ENCODE results near the gene CHMP3.
"Not testable (repeated sequence)": the region's sequence is repeated elsewhere in the genome, so short reads cannot be mapped to it uniquely, and the experiment has no call there.

The CHMP3 gene

DNA sequence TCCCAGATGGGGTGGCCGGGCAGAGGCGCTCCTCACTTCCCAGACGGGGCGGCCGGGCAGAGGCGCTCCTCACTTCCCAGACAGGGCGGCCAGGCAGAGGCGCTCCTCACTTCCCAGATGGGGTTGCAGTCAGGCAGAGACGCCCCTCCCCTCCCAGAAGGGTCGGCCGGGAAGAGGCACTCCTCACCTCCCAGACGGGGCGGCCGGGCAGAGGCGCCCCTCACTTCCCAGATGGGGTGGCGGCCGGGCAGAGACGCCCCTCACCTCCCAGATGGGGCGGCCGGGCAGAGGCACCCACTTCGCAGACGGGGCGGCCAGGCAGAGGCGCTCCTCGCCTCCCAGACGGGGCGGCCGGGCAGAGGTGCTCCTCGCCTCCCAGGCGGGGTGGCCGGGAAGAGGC lies 13.8 kb downstream of the CHMP3 start:
- not testable (repeated sequence) for DNase-seq

DNA sequence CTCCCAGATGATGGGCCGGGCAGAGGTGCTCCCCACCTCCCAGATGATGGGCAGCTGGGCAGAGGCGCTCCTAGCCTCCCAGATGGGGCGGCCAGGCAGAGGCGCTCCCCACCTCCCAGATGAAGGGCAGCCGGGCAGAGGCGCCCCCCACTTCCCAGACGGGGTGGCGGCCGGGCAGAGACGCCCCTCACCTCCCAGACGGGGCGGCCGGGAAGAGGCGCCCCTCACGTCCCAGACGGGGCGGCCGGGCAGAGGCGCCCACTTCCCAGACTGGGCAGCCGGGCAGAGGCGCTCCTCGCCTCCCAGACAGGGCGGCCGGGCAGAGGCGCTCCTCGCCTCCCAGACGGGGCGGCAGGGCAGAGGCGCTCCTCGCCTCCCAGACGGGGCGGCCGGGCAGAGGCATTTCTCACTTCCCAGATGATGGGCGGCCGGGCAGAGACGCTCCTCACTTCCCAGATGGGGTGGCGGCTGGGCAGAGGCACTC lies 14.3 kb downstream of the CHMP3 start:
- DNase-seq, result not testable (repeated sequence)

DNA sequence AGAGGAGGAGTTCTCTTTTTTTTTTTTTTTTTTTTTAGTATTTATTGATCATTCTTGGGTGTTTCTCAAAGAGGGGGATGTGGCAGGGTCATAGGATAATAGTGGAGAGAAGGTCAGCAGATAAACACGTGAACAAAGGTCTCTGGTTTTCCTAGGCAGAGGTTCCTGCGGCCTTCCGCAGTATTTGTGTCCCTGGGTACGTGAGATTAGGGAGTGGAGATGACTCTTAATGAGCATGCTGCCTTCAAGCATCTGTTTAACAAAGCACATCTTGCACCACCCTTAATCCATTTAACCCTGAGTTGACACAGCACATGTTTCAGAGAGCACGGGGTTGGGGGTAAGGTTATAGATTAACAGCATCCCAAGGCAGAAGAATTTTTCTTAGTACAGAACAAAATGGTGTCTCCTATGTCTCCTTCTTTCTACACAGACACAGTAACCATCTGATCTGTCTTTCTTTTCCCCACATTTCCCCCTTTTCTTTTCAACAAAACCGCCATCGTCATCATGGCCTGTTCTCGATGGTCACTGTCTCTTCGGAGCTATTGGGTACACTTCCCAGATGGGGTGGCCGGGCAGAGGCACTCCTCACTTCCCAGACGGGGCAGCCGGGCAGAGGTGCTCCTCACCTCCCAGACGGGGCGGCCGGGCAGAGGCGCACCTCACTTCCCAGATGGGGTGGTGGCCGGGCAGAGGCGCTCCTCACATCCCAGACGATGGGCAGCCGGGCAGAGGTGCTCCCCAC lies 14.9 kb downstream of the CHMP3 start:
- not testable (repeated sequence) for DNase-seq

DNA sequence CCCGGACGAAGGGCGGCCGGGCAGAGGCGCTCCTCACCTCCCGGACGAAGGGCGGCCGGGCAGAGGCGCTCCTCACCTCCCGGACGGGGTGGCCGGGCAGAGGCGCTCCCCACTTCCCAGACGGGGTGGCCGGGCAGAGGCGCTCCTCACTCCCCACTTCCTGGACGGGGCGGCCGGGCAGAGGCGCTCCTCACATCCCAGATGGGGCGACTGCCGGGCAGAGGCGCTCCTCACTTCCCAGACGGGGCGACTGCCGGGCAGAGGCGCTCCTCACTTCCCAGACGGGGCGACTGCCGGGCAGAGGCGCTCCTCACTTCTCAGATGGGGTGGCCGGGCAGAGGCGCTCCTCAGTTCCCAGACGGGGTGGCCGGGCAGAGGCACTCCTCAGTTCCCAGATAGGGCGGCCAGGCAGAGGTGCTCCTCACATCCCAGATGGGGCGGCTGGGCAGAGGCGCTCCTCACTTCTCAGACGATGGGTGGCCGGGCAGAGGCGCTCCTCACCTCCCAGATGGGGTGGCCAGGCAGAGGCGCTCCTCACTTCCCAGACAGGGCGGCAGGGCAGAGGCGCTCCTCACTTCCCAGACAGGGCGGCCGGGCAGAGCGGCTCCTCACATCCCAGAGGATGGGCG lies 17.8 kb downstream of the CHMP3 start:
- not testable (repeated sequence) for DNase-seq

DNA sequence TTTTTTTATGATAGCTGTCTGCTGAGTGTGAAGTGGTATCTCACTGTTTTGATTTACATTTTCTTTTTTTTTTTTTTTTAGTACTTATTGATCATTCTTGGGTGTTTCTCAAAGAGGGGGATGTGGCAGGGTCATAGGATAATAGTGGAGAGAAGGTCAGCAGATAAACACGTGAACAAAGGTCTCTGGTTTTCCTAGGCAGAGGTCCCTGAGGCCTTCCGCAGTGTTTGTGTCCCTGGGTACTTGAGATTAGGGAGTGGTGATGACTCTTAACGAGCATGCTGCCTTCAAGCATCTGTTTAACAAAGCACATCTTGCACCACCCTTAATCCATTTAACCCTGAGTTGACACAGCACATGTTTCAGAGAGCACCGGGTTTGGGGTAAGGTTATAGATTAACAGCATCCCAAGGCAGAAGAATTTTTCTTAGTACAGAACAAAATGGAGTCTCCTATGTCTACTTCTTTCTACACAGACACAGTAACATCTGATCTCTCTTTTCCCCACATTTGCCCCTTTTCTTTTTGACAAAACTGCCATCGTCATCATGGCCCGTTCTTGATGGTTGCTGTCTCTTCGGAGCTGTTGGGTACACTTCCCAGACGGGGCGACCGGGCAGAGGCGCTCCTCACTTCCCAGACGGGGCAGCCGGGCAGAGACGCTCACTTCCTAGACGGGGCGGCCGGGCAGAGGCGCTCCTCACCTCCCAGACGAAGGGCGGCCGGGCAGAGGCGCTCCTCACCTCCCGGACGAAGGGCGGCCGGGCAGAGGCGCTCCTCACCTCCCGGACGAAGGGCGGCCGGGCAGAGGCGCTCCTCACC lies 18.8 kb downstream of the CHMP3 start:
- not testable (repeated sequence) for DNase-seq

DNA sequence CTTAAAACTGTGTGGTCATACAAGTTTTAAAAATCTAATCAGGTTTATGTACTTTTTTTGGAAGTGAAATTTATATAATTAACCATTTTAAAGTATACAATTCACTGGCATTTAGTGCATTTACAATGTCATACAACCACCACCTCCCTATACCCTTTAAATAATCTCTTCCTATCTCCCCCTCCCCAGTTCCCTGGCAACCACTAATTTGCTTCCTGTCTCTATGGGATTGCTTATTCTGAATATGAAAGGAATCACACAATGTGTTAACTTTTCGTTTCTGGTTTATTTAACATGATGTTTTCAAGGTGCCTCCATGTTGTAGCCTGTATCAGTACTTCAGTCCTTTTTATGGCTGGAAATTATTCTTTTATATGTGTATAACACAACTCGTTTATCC lies 19.4 kb downstream of the CHMP3 start:
- DNase-seq, result no peak

DNA sequence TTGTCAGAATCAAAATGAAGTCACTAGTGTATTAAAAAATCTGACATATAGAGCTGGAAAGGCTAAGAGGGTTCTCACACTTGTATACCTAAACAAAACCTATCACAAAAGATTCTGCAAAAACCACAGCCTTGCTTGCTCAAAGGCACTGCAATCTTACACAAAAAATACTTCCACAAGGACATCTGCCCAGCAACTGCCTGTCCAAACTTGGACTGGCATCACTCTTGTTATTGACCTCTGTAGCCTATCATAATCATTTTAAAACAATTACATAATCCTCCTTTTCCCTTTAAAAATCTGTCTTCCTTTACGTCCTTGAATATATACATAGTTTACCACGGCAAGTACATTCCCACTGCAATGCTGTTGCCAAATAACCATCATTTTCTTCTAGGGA lies 19.9 kb downstream of the CHMP3 start:
- no peak for DNase-seq

DNA sequence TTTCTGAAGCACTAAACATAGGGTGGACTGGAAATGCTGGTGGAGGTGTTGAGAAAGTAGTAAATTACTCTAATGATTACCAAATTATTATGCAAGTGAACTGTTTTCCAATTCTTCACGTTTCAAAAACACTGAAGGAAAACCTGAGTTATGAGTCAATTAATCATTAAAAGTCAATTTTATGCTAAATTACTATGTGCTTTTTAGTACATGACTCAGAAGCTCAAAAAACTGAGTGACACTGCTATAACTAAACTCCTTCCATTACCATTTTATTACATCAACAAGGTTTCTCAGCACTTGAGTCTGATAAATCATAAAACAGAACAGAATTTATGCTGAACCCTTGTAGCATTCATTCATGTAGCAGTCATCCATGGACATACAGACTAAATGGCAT lies 20.4 kb downstream of the CHMP3 start:
- no peak for DNase-seq

DNA sequence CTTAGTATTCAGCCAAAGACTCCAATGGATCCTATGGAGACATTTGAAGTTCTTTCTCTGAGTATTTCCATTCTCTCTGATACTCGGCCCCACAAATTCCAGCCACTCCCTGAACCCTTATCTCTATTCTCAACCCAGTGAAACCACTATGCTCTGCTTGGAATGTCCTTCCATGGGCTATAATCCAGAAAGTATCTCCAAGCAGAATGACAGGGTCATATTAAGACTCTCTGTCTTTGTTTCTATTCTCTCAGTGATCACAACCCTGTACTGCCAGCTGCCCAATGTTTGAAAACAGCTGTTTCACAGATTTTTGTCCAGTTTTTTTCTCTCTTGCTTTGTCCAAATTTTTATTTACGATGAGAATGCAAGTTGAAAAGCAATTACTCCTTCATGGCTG lies 21.9 kb downstream of the CHMP3 start:
- no peak for DNase-seq

DNA sequence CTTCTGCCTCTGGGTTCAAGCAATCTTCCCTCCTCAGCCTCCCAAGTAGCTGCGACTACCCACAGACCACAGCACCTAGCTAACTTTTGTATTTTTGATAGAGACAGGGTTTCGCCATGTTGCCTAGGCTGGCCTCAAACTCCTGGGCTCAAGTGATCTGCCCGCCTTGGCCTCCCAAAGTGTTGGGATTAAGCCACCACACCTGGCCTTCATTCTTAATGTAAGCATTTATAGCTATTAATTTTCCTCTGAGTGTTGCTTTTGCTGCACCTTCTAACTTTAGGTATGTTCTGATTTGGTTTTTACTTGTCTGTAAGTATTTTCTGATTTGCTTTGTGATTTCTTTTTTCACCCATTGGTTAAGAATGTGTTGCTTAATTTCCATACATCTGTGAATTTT lies 29.7 kb downstream of the CHMP3 start:
- no peak for DNase-seq

DNA sequence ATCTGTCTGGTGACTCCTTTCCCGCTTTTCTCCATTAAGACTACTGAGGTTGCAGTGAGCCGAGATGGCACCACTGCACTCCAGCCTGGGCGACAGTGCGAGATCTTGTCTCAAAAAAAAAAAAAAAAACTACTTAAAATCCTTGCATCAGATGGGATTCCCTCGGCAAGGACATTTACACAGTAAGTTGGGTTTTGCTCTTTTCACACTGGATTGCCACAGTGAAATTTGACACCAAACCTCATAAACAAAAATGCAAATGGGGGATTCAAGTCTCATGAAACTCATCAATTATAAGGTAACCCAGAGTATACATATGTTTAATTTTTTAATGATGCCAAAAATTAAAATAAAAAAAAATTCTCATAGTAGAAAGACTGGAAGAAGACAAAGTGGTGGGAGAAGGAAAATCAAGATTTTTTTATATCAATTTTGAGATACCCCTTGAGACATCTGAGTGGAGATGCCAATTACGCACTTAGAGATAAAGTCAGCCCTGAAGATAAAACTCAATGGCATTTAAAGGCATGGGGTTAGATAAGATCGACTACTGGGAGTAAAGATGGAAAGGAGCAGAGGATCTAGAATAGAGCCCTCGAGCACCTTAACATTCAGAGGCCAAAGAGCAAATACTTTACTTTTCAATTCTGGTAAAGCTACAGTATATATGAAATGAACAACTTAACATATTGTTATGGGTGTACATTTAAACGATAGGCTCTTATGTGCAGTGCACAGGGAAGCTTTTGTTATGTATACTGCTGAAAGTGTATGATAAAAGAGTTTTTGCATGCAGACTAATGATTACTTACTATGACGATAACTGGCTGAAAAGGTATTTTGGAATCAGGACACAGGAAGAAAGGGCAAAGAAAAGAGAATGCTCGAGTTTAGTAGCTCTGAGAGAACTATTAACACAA lies 37.6 kb downstream of the CHMP3 start:
- no peak for DNase-seq

DNA sequence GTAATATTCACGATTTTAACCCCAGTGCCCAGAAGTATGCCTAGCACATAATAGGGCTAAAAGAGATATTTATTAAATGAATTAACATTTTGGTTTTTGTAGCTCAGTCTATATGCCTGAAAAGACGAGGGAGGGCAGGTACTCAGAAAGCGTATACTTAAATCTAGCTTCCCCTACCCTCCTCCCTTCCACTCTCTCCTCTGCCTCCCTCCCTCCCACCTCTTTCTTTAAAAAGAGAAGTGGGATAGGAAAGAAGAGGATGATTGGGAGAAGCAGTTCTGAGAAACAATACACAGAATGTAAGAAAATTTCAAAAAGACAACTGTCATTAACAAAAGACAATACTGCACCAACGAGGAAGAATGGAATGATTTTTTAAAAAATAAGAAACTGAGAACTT lies 39.8 kb downstream of the CHMP3 start:
- DNase-seq, result no peak

DNA sequence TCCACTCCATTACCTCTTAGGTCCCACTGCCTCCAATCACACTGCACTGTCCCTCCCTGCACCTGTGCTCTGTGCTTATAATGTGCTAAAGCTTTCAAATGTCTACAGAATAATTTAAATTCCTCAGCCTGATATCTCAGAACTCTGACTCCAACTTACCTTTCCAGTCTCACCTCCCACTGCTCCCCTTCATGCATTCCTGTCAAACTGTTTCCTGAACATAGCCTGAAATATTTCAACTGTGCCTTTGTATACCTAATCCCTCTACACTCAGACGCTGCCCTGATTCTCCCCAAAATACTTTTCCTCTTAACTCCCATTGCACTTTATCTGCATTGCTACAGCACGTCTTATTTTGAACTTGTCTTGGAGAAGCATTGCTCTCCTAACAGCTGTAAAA lies 40.5 kb downstream of the CHMP3 start:
- no peak for DNase-seq

DNA sequence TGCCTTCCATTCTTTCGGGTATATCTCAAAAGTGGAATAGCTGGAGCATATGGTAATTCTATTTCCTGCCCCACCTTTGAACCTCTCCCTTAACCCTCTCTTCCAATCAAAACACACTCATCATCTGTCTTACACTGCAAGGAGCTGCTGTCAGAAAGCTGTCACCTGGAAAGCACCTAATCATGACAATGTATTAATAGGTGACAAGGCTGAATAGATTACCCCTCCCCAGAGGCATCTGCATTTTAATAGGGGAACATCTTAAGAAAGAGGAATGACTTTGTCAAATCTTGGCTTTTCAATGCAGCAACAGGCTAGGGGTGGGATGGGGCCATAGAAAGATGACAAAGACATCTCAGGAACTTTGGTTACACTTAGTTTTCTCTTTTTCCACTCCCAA lies 41.3 kb downstream of the CHMP3 start:
- no peak for DNase-seq

DNA sequence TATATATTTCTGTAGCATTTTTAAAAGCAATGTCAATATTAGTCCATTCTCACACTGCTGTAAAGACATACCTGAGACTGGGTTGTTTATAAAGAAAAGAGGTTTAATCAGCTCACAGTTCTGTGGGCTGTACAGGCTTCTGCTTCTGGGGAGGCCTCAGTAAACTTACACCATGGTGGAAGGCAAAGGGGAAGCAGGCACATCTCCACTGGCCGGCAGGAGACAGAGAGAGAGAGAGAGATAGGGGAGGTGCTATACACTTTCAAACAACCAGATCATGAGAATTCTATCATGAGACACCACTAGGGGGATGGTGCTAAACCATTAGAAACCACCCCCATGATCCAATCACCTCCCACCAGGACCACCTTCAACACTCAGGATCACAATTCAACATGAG lies 43.1 kb downstream of the CHMP3 start:
- DNase-seq, result no peak

DNA sequence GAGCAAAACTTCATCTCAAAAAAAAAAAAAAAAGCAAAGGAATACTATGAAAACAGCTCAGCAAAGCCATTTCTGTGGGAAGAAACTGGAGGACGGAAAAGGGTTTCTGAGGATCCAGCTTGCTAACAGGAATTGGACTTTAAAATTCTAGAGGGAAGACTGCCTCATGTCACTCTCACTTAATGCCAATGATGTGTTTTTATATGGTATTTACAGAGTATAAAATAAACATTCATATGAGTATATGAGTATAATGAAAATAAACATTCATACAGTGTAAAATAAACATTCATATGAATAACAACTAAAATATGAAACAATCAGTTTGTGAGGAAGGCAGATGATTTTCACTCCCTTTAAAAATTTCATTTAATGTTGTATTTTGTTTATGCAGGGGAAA lies 43.9 kb downstream of the CHMP3 start:
- no peak for DNase-seq

DNA sequence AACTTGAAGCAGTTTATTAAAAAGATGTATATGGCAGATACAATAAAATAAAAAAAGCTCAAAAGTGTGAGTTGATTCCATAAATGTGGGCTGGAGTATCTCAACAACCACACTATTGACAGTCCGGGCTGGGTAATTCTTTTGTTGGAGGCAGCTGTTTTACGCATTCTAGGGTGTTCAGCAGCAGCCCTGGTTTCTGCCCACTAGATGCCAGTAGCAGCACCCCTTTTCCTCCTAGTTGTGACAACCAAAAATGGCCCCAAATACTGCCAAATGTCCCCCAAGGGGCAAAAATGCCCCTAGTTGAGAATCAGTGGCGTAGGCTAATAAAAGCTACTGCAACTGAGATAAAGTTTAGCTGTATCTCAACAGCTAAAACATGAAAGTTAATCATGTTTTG lies 44.8 kb downstream of the CHMP3 start:
- DNase-seq, result peak; percentile 3

DNA sequence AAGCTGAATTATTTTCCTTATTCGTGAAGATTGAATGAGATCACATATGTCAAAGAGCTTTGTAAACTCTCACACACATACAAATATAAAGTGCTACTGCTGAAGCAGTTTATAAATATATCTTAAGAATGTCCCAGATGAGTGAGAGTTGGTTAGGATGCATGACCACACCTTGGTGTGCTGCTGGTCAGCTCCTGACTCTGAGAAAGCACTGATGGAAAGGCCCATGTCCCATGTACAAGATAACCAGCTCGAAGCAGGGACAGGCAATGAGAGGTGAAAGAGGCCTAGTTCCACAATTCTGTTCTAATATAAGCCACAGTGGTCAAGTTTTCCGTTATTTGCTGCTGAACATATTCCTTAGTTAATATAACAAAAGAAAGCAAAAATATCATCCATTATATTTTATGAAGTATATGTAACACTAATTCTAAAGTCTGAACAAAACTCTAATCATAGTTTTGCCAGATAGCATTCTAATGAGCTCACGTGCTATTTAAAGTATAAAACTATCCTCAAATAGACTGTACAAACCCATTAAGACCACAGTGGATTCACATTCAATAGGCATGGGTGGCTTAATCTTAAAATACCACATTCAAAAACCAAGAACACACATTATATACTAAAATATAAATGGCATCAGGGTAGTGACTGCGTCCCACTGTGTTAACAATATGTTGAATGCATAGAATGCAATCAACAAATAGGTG lies 49.1 kb downstream of the CHMP3 start:
- DNase-seq, result no peak

DNA sequence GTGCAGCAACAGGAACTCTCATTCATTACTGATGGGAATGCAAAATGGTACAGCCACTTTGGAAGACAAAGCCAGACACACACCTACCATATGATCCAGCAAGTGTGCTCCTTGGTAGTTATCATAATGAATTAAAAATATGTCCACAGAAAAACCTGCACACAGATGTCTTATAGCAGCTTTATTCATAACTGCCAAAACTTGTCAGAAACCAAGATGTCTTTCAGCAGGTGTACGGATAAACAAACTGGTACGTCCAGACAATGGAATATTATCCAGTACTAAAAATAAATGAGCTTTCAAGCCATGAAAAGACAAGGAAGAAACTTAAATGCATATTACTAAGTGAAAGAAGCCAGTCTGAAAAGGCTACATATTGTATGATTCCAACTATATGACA lies 50.4 kb downstream of the CHMP3 start:
- DNase-seq, result no peak

DNA sequence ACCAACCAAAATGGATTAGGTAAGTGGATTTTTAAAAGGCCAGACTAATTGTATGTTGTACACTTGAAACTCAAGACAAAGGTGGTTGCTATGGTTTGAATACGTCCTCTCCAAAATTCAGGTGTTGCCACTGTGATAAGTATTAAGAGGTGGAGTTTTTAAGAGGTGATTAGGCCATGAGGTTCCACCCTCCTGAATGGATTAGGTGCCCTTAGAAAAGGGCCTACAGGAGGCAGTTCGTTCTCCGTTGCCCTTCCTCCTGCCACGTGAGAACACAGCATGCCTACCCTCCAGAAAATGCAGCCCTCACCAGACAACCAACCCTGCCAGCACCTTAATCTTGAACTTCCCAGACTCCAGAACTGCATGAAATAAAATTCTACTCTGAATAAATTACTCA lies 51.2 kb downstream of the CHMP3 start:
- DNase-seq, result no peak

DNA sequence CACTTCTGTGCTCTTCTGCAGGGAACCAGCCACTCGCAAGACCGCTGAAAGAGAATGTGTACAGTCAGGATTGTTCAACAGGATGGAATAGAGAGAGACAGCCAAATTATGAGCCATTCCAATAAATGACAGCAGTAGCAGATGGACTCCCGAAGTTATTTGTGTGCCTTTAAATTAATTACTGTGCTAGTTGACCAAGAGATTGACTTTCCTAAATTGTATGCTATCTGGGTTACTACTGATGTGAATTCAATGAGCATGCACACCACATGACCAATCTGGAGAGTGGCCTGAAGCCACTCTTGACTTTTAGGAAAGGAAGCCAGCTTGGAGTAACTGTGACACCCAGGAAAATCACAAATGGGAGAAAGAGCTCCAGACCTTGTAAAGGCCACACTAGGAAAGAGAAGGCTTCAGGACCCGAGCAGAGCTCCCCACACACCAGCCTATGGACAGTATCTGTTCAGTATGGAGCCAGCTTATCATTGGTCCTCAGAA lies 52.8 kb downstream of the CHMP3 start:
- DNase-seq, result no peak

DNA sequence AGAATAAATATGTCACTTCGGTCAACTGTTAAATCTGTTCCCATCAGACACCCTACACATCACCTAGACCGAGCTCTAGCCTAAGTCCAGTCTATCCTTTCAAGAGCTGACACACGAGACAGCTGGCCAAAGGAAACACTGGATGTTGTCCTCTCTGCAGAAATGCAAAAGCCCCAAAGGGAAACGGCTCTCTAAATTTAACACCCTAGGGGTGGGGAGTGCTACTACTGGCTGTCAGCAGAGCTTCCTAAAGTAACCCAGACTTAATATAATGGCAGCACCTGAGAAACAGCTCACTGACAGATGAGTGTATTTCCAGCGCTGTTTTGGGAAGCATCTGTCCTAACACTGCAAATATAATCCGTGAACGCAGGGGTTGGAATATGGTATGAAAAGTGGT lies 55.6 kb downstream of the CHMP3 start:
- no peak for DNase-seq
